K562 (cell line): Measurements from ENCODE around the gene KLHL30. TPM values are rescaled to one million over a fixed set of nuclear protein-coding genes. Genes with fewer than 3 reads are reported as not detected.

Source experiments
- ATAC-seq: fragments of 200-7000 bp; cut with Tn5 transposase; 3 replicates; pipeline ENCODE4 v1.9.1; 2020; ENCODE audit warnings: moderate library complexity
- BruUV-seq: library from RNA; stranded (reverse); fragments of 400-500 nt; replicated peaks from 2 replicates; lab custom pipeline; 2021; lab: Mats Ljungman, UMichigan
- CTCF ChIA-PET: fragments of 300-600 bp; formaldehyde crosslinking; extraction: SDS; loops from one replicate; lab custom pipeline; 2021; ENCODE audit warnings: low intra/inter-chr PET ratio; lab: Yijun Ruan, JAX
- POLR2A ChIA-PET: fragments of 300-600, 350-650 bp; sonication (Branson Sonifier 250); formaldehyde crosslinking; extraction: SDS; loops from one replicate; lab custom pipeline; 2021; ENCODE audit warnings: antibody characterized with exemption, inconsistent platforms; lab: Yijun Ruan, JAX
- DNase-seq, 4 experiments: peaks; one replicate each; pipeline versions ENCODE4 v3.0.0 to v3.0.0-alpha.2; 2011 to 2018; ENCODE audit warnings: low spot score in 3 of 4, mixed read lengths in 3 of 4; ENCODE audit errors: extremely low read depth in 1 of 4
- FAIRE-seq: peaks from 2 replicates; lab custom pipeline; 2011; peaks lifted over from hg19 to GRCh38; lab: Jason Lieb, UNC
- H2AFZ ChIP-seq: 2 replicates; pipeline ENCODE4 v1.6.0; 2011; ENCODE audit warnings: low read depth, low read length, control low read depth, inconsistent platforms
- H3K27ac ChIP-seq: fragments of 200-600 bp; 3 replicates; pipeline ENCODE4 v1.8.0; 2011; ENCODE audit warnings: low read depth, mild to moderate bottlenecking, control low read depth, inconsistent platforms, low read length, moderate library complexity, mixed read lengths; ENCODE audit errors: extremely low read depth
- H3K27me3 ChIP-seq, 2 experiments: fragments of 300-600 bp in 1 of 2; 2 replicates in 1 of 2; 3 replicates in 1 of 2; pipeline versions ENCODE4 v1.6.0 to v1.8.0; 2011; ENCODE audit warnings: inconsistent platforms in 2 of 2, low read length in 2 of 2, mild to moderate bottlenecking in 1 of 2, mixed read lengths in 1 of 2, moderate library complexity in 1 of 2; ENCODE audit not compliant: control insufficient read depth in 2 of 2, insufficient read depth in 2 of 2
- H3K36me3 ChIP-seq: fragments of 300-600 bp; 3 replicates; pipeline ENCODE4 v1.8.0; 2011; ENCODE audit warnings: mild to moderate bottlenecking, low read length, inconsistent platforms; ENCODE audit not compliant: control insufficient read depth, insufficient read depth
- H3K4me1 ChIP-seq, 2 experiments: fragments of 200-600 bp in 1 of 2; replicated peaks in 1 of 2; 2 replicates in 1 of 2; 3 replicates in 1 of 2; pipeline versions ENCODE4 v1.5.1 to v1.8.0; 2011; ENCODE audit warnings: inconsistent platforms in 2 of 2, low read length in 2 of 2, mild to moderate bottlenecking in 1 of 2, mixed read lengths in 1 of 2, moderate library complexity in 1 of 2; ENCODE audit not compliant: control insufficient read depth in 2 of 2, insufficient read depth in 2 of 2
- H3K4me2 ChIP-seq: 2 replicates; pipeline ENCODE4 v1.6.1; 2011; ENCODE audit warnings: low read length, control low read depth, inconsistent platforms, mixed read lengths; ENCODE audit not compliant: insufficient read depth
- H3K4me3 ChIP-seq: fragments of 200-600 bp; sonication (generic), shearing (Covaris generic); 2 replicates; pipeline ENCODE4 v1.5.1; 2016; ENCODE audit warnings: control low read depth, inconsistent platforms
- H3K79me2 ChIP-seq: fragments of 200-600 bp; 3 replicates; pipeline ENCODE4 v1.8.0; 2011; ENCODE audit warnings: low read length, inconsistent platforms; ENCODE audit not compliant: control insufficient read depth, insufficient read depth
- H3K9ac ChIP-seq, 2 experiments: 2 replicates each; pipeline versions ENCODE4 v1.6.0 to v1.6.1; 2011; ENCODE audit warnings: low read depth in 2 of 2, low read length in 2 of 2, control low read depth in 1 of 2, inconsistent platforms in 1 of 2, mild to moderate bottlenecking in 1 of 2, mixed read lengths in 1 of 2; ENCODE audit not compliant: insufficient read depth in 1 of 2
- H3K9me1 ChIP-seq: one replicate; pipeline ENCODE4 v1.6.0; 2011; ENCODE audit warnings: inconsistent platforms, mild to moderate bottlenecking, low read length, moderate library complexity; ENCODE audit not compliant: control insufficient read depth, insufficient read depth
- H3K9me3 ChIP-seq: replicated peaks from 2 replicates; pipeline ENCODE4 v1.5.1; 2011; ENCODE audit warnings: low read depth, low read length, inconsistent platforms; ENCODE audit not compliant: control insufficient read depth, insufficient read depth
- H4K20me1 ChIP-seq: replicated peaks from 2 replicates; pipeline ENCODE4 v1.6.1; 2011; ENCODE audit warnings: low read length, inconsistent platforms, mixed read lengths; ENCODE audit not compliant: control insufficient read depth, insufficient read depth
- LEF1 ChIP-seq: fragments of 450-650 bp; IDR thresholded peaks from 2 replicates; pipeline ENCODE4 v1.6.1; 2016; ENCODE audit warnings: mild to moderate bottlenecking
- PRDM10 ChIP-seq: fragments of 450-650 bp; IDR thresholded peaks from 2 replicates; pipeline ENCODE4 v1.6.1; 2018; ENCODE audit not compliant: partially characterized antibody
- WGBS: fragments of 100-300 bp; shearing (Covaris generic); methylation state at CpG from one replicate; pipeline ENCODE4 v1.1.6; 2016; ENCODE audit warnings: low coverage, mixed read lengths; ENCODE audit not compliant: insufficient coverage; ENCODE audit errors: missing lambda C conversion rate; 5-methylcytosine and 5-hydroxymethylcytosine counted together
- in situ Hi-C: fragments of 300-500 bp; cut with MboI; formaldehyde crosslinking; loops from 4 replicates; pipeline ENCODE4 v1.15.0; 2018; ENCODE audit warnings: inconsistent platforms, mixed read lengths
- intact Hi-C: fragments of 100-400 bp; cut with micrococcal nuclease; formaldehyde crosslinking; loops from 2 replicates; pipeline ENCODE4 v1.14.2; 2022
- polyA plus RNA-seq, 8 experiments: library from polyadenylated mRNA; depleted of rRNA in 4 of 8; stranded (reverse) in 5 of 8; unstranded in 3 of 8; fragments of >200 nt; fragmentation: Nextera tagmentation in 2 of 8; fragmentation: Illumina TruSeq in 1 of 8; extraction: Ambion mirVana in 2 of 8; extraction: Trizol in 1 of 8; gene quantifications; 2 replicates each; pipeline versions ENCODE4 v1.2.1 to v1.2.3, GENCODE V29; 2011 to 2014; ENCODE audit warnings: inconsistent platforms in 1 of 8, missing spikeins in 1 of 8
- total RNA-seq, 7 experiments: library from RNA; depleted of rRNA in 6 of 7; stranded (reverse); fragments of >200 nt in 6 of 7; fragmentation: Illumina TruSeq in 2 of 7; extraction: Trizol in 2 of 7; gene quantifications; 2 replicates each; pipeline versions ENCODE4 v1.2.1 to v1.2.3, GENCODE V29; 2011 to 2021; ENCODE audit warnings: low replicate concordance in 1 of 7

Gene KLHL30
- total and polyA plus RNA-seq, 9 of the 15 experiments (the other 6 are each of a cell fraction or from before 2014, with no cell fraction given), result 0.04 TPM; not detected in 8

- H3K4me2 ChIP-seq, result no peak overlapping the region
- H3K9me3 ChIP-seq, result no peaks in the 10 kb centered on the region
- TF ChIP-seq PRDM10 (peak; percentile 59), LEF1 (no peak)
- no peaks in the 10 kb centered on the region for H3K4me1 ChIP-seq
- ATAC-seq, result no peak
- 87% methylated on average over 4 of the region's 4 CpGs for WGBS
- H3K79me2 ChIP-seq, result no peaks in the 10 kb centered on the region
- no peak overlapping the region for H3K9ac ChIP-seq
- in situ Hi-C loops, result no loop called here
- CTCF ChIA-PET, result no interaction called here
- no peak for DNase-seq
- BruUV-seq, result no TSS peak
- no peak overlapping the region for H3K4me3 ChIP-seq
- peaks cover 17% of the 10 kb centered on the region; the same call in 2 of the 3 replicates for H3K36me3 ChIP-seq
- H3K27me3 ChIP-seq, result no peaks in the 10 kb centered on the region
- no peaks in the 10 kb centered on the region for H3K9me1 ChIP-seq
- POLR2A ChIA-PET, result interaction anchor here (1.1 to 1.7 kb wide), 3 partner anchors 10 to 14 kb away, joined by 3 to 4 read pairs (median 3); no protein-coding TSS in a partner anchor
- no peak overlapping the region for H2AFZ ChIP-seq
- intact Hi-C loops, result no loop called here
- no peak for FAIRE-seq
- no peaks in the 10 kb centered on the region for H4K20me1 ChIP-seq
- H3K27ac ChIP-seq, result no peak overlapping the region
These were observed 47.6 kb upstream of the KLHL30 start for GRCh38 chr2:238090887-238091286.
